CMK (cell line): ENCODE data around the gene NT5DC4.
A peak's percentile ranks its signal among the peaks of the same experiment; 100 is the strongest.
"Not testable (repeated sequence)": the region's sequence is repeated elsewhere in the genome, so short reads cannot be mapped to it uniquely, and the experiment has no call there.

Source experiments
- DNase-seq: peaks from one replicate; pipeline ENCODE4 v3.0.0-alpha.2; 2010; ENCODE audit warnings: low read depth

Gene NT5DC4

GRCh38 chr2:112699984-112700667, 20.7 kb upstream of the NT5DC4 start:
- no peak for DNase-seq

GRCh38 chr2:112701052-112701451, 19.8 kb upstream of the NT5DC4 start:
- DNase-seq = no peak

GRCh38 chr2:112703684-112704083, 17.1 kb upstream of the NT5DC4 start:
- DNase-seq = no peak

- DNase-seq = no peak
Measured at GRCh38 chr2:112705575-112705974, 15.2 kb upstream of the NT5DC4 start.

GRCh38 chr2:112706170-112706664, 14.6 kb upstream of the NT5DC4 start:
- peak; percentile 98 for DNase-seq

GRCh38 chr2:112706947-112707346, 13.9 kb upstream of the NT5DC4 start:
- not testable (repeated sequence) for DNase-seq

- no peak for DNase-seq
Measured at GRCh38 chr2:112708968-112709367, 11.9 kb upstream of the NT5DC4 start.

- no peak for DNase-seq
Measured at GRCh38 chr2:112709703-112710102, 11.1 kb upstream of the NT5DC4 start.

- DNase-seq = no peak
Measured at GRCh38 chr2:112710956-112711750, 9.7 kb upstream of the NT5DC4 start.

- no peak for DNase-seq
Measured at GRCh38 chr2:112712465-112712864, 8.4 kb upstream of the NT5DC4 start.

- DNase-seq = peak; percentile 44
Measured at GRCh38 chr2:112712903-112713584, 7.8 kb upstream of the NT5DC4 start.

- no peak for DNase-seq
Measured at GRCh38 chr2:112713585-112713925, 7.3 kb upstream of the NT5DC4 start.

- DNase-seq = no peak
Measured at GRCh38 chr2:112713926-112714325, 6.9 kb upstream of the NT5DC4 start.

GRCh38 chr2:112714331-112714730, 6.5 kb upstream of the NT5DC4 start:
- DNase-seq = no peak

- DNase-seq = no peak
Measured at GRCh38 chr2:112714836-112715631, 5.8 kb upstream of the NT5DC4 start.

- not testable (repeated sequence) for DNase-seq
Measured at GRCh38 chr2:112716094-112716493, 4.7 kb upstream of the NT5DC4 start.

GRCh38 chr2:112716826-112717352, 3.9 kb upstream of the NT5DC4 start:
- DNase-seq = not testable (repeated sequence)

- no peak for DNase-seq
Measured at GRCh38 chr2:112718863-112719370, 1.9 kb upstream of the NT5DC4 start.

- no peak for DNase-seq
Measured at GRCh38 chr2:112721819-112722522, 1.2 kb downstream of the NT5DC4 start.

GRCh38 chr2:112722816-112723546, 2.2 kb downstream of the NT5DC4 start:
- DNase-seq = no peak
